HTERT RPE-1 (cell line): ENCODE data around the gene NMNAT1.
"Not testable (repeated sequence)": the region's sequence is repeated elsewhere in the genome, so short reads cannot be mapped to it uniquely, and the experiment has no call there.

Experiments used
- in situ Hi-C: fragments of 300-500 bp; cut with MboI; formaldehyde crosslinking; loops from 4 replicates; pipeline ENCODE4 v1.14.3; 2020; ENCODE audit warnings: low sequenced_read_pairs

Gene NMNAT1

DNA sequence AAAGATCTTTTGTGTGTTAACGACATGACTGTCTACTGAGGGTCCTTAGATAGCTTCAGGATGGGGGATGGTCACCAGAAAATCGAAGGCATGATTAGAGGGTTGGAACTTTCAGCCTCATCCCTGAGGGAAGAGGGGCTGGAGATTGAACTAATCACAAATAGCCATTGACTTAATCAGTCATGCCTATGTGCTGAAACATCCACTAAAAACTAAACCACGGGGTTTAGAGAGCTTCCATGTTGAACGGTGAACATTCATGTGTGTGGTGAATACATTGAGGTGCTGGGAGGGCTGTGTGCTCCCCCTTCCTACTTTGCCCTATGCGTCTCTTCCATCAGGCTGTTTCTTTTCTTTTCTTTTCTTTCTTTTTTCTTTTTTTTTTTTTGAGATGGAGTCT is 70.7 kb downstream of the NMNAT1 start:
- in situ Hi-C loops: no loop called here

DNA sequence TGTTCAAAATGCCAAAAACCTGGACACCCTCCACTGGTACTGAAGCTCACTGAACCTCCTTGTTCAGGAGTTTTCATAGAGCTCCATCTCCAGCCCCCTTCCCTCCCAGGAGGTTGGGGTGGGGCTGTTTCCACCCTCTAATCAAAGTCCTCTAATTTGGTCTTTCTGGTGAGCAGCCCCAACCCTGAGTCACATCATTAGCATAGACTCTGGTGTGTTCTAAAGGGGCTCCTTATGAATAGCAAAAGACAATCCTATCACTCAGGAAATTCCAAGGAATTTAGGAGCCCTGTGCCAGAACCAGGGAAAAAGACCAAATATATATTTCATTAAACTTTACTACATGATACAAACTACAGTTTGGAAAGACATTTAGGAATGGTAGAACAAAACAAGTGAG is 76.3 kb downstream of the NMNAT1 start:
- in situ Hi-C loops: no loop called here

DNA sequence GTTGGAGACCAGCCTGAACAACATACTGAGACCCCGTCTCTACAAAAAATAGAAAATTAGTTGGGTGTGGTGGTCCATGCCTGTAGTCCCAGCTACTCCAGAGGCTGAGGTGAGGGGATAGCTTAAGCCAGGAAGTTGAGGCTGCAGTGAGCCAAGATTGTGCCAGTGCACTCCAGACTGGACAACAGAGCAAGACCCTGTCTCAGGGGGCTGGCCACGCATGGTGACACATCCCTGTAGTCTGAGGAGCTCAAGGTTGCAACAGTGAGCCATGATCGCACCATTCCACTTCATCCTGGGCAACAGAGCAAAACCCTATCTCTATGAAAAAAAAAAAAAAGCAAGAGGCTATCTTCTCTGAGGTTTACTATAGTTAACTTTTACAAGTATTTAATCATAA is 76.8 kb downstream of the NMNAT1 start:
- in situ Hi-C loops: no loop called here

DNA sequence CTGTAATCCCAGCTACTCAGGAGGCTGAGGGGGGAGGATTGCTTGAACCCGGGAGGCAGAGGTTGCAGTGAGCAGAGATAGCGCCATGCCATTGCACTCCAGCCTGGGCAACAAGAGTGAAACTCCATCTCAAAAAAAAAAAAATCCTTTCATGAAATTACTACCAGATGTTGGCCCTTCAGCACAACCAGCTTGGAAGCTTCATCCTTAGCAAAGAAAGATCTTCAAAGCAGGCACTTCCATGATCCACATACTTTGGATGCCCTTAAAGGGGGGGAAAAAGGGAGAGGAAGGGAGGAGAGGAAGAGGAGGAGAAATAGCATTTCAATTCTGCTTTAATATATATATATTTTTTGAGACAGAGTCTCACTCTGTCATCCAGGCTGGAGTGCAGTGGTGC is 77.4 kb downstream of the NMNAT1 start:
- in situ Hi-C loops: not testable (repeated sequence)

DNA sequence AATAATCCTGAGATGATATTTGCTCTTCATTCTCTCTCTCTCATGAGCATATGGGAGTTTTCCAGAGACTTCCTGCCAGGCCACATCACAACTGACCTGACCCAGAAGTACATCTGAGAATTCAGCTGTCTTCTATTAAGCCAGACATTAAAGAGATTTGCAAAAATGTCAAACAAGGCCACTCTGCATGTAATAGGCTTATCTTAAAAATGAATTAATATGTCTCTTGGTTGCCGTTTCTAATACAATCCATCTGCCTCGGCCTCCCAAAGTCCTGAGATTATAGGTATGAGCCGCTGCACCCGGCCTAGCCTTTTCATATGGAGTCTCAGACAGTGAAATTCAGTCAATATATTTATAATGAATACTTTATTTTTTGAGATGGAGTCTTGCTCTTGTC is 78.7 kb downstream of the NMNAT1 start:
- in situ Hi-C loops: not testable (repeated sequence)

- in situ Hi-C loops: no loop called here
Measured at GRCh38 chr1:10022656-10023055, 79.4 kb downstream of the NMNAT1 start.

DNA sequence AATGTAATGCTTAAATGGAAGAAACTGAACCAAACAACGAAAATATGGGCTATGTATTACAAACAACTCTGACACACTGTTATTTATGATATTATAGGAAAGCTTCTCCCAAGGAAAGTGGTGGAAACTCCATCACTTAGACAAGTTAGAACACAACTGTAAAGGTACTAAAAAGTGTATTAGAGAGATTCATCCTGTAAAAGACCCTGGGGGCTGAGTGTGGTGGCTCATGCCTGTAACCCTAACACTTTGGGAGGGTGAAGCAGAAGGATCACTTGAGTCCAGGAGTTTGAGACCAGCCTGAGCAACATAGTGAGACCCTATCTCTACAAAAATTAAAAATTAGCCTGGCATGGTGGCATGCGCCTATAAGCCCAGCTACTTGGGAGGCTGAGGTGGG is 82.1 kb downstream of the NMNAT1 start:
- in situ Hi-C loops: no loop called here

DNA sequence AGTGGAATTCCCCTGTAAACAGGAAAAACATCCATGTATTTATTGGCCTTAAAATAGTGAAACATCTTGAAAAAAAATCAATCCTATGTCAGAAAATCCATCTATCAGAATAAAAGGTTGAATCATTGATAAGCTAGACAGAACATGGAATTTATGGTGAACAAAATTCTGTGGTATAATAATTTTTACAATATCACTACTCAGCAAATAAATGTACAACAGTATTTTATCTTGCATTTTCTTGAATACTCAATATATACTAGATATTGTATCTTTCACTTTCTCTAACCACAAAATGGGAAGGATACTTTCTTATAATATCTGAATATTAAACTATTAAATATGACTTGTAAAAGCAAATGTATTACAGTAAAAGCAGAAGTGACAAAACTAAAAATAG is 83.8 kb downstream of the NMNAT1 start:
- in situ Hi-C loops: no loop called here

- in situ Hi-C loops: not testable (repeated sequence)
Measured at GRCh38 chr1:10028956-10029500, 85.8 kb downstream of the NMNAT1 start.

DNA sequence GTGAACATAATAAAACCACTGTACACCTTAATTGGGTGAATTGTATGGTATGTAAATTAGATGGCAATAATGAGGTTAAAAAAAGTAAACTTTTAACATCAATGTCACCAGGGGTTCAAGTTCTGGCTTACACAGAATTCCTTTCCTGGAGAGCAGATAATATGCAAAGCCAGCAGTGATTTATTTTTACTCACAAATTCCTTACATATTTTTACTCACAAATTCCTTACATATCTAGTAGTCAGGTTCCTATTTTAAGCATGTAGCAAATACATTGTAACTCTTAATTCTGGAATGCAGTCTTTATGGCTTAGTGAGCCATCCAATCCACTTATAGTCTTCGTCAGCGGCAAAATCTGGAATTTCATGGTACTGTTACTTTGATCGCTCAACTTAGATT is 88.2 kb downstream of the NMNAT1 start:
- in situ Hi-C loops: no loop called here

DNA sequence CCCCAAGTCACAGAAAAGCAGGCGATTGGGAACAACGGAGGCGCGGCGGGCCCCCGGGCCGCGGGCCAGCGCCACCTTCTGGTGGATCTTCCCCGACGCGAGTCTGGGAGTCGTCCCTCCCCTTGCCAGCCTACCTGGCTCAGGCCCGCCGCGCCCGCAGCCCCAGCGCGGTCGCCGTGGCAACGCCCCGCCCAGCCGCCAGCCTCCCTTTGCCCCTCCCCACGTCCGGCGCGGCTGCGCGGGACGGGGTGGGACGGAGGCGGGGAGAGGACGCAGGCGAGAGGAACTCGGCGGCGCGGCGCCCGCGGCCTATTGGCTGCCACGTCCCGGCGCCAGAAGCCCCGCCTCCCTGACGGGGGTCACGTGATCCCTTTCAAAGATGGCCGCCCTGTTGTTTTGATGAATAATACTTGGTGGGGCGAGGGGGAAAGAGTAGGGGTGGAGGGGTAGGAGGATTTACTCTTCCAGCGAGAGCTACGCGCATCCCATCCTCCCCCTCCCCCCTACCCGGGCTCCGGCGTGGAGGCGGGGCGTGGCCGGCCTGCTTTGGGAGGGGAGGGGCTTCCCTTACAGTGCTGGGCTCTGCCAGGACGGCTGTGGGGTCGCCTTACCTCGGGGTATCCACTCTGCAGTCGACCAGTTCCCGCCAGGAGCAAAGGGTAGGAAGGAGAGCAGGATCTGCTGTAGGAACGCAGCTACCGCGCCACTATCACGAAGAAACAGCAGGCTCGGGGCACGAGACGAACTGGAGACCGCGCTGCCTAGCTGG is 89.5 kb downstream of the NMNAT1 start, which contains the start of gene UBE4B:
Gene UBE4B, plus strand, starts transcription at position 369 of the 769 bp plus-strand sequence. CDS start 713 bp downstream, outside the sequence.
- in situ Hi-C loops: no loop called here

GRCh38 chr1:10033359-10033845 is 90.1 kb downstream of the NMNAT1 start:
- in situ Hi-C loops: no loop called here
